A673 (cell line): ENCODE results near the gene ZNF479. TPM values are rescaled to one million over a fixed set of nuclear protein-coding genes. Genes with fewer than 3 reads are reported as not detected.

Experiments
- BruUV-seq: library from RNA; stranded (reverse); fragments of 400-500 nt; replicated peaks from 2 replicates; lab custom pipeline; 2021; lab: Mats Ljungman, UMichigan
- CTCF ChIA-PET: fragments of 300-600 bp; sonication (Branson Sonifier 250); formaldehyde crosslinking; loops from one replicate; lab custom pipeline; 2022; ENCODE audit warnings: antibody characterized with exemption; lab: Charles Lee
- POLR2A ChIA-PET: fragments of 300-600 bp; sonication (Branson Sonifier 250); formaldehyde crosslinking; loops from one replicate; lab custom pipeline; 2022; ENCODE audit warnings: antibody characterized with exemption; ENCODE audit not compliant: low non-redundant PET; lab: Charles Lee
- DNase-seq: peaks from one replicate; pipeline ENCODE4 v3.0.0-alpha.2; 2015; ENCODE audit warnings: low spot score
- H3K27ac ChIP-seq: fragments of 200-600 bp; sonication (generic); 2 replicates; pipeline ENCODE4 v1.5.1; 2016; ENCODE audit warnings: mixed run types, low read depth, mild to moderate bottlenecking, mixed read lengths, antibody characterized with exemption, low read length; ENCODE audit not compliant: poor library complexity, severe bottlenecking
- H3K27me3 ChIP-seq: fragments of 200-600 bp; sonication (generic); replicated peaks from 2 replicates; pipeline ENCODE4 v1.6.1; 2017; ENCODE audit warnings: mixed run types, low read depth, mild to moderate bottlenecking, mixed read lengths, antibody characterized with exemption, low read length; ENCODE audit not compliant: insufficient read depth, poor library complexity
- H3K36me3 ChIP-seq: fragments of 200-600 bp; sonication (generic); 2 replicates; pipeline ENCODE4 v1.6.1; 2016; ENCODE audit warnings: mixed run types, mild to moderate bottlenecking, mixed read lengths, antibody characterized with exemption, low read length; ENCODE audit not compliant: insufficient read depth, poor library complexity, severe bottlenecking
- H3K4me1 ChIP-seq: fragments of 200-600 bp; sonication (generic); 2 replicates; pipeline ENCODE4 v1.6.1; 2017; ENCODE audit warnings: mixed run types, mild to moderate bottlenecking, mixed read lengths, antibody characterized with exemption, low read length; ENCODE audit not compliant: insufficient read depth, poor library complexity, severe bottlenecking
- H3K4me3 ChIP-seq: fragments of 200-600 bp; sonication (generic); 2 replicates; pipeline ENCODE4 v1.5.1; 2016; ENCODE audit warnings: low read depth, mixed run types, mild to moderate bottlenecking, mixed read lengths, low read length; ENCODE audit not compliant: poor library complexity, severe bottlenecking
- H3K9me3 ChIP-seq: fragments of 200-600 bp; sonication (generic); 2 replicates; pipeline ENCODE4 v1.6.1; 2016; ENCODE audit warnings: mixed run types, low read depth, mild to moderate bottlenecking, mixed read lengths, antibody characterized with exemption, low read length; ENCODE audit not compliant: poor library complexity, severe bottlenecking
- CTCF ChIP-seq: fragments of 300-800, 200-600 bp; sonication (generic); conservative IDR thresholded peaks from 2 replicates; pipeline ENCODE4 v1.5.1; 2017; ENCODE audit warnings: low read depth, mild to moderate bottlenecking, antibody characterized with exemption, low read length, moderate library complexity, mixed read lengths
- EZH2 ChIP-seq: fragments of 200-600 bp; sonication (generic); IDR thresholded peaks from 2 replicates; pipeline ENCODE4 v1.6.1; 2017; ENCODE audit warnings: borderline replicate concordance, low read depth, mild to moderate bottlenecking, mixed read lengths, antibody characterized with exemption, low read length; ENCODE audit not compliant: poor library complexity, severe bottlenecking
- intact Hi-C: fragments of 100-400 bp; cut with micrococcal nuclease; formaldehyde crosslinking; loops from one replicate; pipeline ENCODE4 v1.10.0; 2022; ENCODE audit not compliant: unreplicated experiment
- total RNA-seq: library from RNA; stranded (reverse); gene quantifications from 2 replicates; pipeline ENCODE4 v1.2.3, GENCODE V29; 2021

ZNF479 gene
- total RNA-seq, 1 experiment from 2014 or later, result not detected

DNA sequence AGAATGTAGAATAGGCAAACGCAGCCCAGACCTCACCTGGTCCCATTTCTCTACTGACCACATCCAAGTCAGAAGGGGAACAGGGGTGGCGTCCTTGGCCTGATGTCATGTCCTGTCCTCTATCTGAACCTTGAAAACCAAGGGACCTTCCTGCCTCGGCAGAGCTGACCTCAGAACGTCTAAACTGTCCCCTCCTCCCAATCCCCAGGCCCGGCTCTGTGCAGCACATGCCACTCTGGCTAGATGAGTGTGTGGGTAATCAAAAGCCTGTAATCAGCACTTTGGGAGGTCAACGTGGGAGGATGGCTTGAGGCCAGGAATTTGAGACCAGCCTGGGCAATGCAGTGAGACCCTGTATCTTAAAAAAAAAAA, 46.5 kb upstream of the ZNF479 start:
- ChIA-PET CTCF (no interaction called here), POLR2A (no interaction called here)
- intact Hi-C loops, result no loop called here
- Histone ChIP-seq H3K9me3 (peaks cover 8% of the 10 kb centered on the region), H3K27me3 (no peaks in the 10 kb centered on the region), H3K27ac (no peak overlapping the region), H3K4me1 (no peaks in the 10 kb centered on the region), H3K36me3 (no peaks in the 10 kb centered on the region), H3K4me3 (no peak overlapping the region)
- TF ChIP-seq CTCF (no peak), EZH2 (no peak)
- BruUV-seq, result no TSS peak
- DNase-seq, result no peak

DNA sequence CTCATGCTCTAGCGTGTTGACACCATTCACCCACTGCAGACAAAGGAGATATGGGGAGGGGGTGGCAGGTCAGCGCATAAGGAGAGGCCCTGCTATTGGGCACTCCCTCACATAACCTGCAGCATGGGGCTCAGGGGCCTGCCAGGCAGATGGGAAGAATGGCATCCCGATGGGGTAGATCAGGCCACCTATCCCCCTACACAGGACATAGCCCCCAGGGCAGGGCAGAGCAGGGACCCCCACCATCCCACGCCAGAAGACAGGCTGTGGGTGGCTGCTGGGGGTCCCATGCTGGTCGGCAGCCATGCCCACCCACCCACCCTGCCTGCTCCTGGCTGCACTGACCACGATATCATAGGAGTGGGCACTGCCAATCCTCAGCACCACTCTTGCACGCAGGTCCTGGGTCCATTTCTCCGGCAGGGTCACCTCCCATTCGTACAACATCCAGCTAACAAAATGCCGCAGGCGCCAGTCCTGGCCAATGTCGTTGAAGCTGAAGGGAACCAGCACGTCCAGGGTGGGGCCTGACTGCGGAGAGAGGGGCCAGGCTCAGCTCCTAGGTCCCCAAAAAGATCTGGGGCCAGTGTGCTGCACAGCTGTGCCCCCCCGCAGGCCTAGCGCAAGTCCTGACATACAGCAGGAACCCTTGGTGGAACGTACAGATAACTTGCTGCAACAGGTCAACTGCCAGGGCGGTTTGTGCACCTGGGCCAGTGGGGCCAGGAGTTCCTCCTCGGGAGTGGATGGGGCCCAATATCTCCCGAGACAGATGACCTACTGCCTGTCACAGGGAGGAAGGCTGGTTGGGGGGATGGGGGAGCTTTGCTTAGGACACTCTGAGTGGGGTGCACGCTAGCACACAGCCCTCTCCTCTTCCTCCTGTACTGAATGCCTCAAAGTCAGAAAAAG, 45.9 kb upstream of the ZNF479 start:
- peaks cover 8% of the 10 kb centered on the region for H3K9me3 ChIP-seq
- no peak overlapping the region for H3K4me3 ChIP-seq
- no TSS peak for BruUV-seq
- no peaks in the 10 kb centered on the region for H3K4me1 ChIP-seq
- no peaks in the 10 kb centered on the region for H3K27me3 ChIP-seq
- TF ChIP-seq CTCF, result no peak
- no peak for TF ChIP-seq EZH2
- intact Hi-C loops, result no loop called here
- no peak for DNase-seq
- ChIA-PET POLR2A (no interaction called here), CTCF (no interaction called here)
- H3K27ac ChIP-seq, result no peak overlapping the region
- no peaks in the 10 kb centered on the region for H3K36me3 ChIP-seq

DNA sequence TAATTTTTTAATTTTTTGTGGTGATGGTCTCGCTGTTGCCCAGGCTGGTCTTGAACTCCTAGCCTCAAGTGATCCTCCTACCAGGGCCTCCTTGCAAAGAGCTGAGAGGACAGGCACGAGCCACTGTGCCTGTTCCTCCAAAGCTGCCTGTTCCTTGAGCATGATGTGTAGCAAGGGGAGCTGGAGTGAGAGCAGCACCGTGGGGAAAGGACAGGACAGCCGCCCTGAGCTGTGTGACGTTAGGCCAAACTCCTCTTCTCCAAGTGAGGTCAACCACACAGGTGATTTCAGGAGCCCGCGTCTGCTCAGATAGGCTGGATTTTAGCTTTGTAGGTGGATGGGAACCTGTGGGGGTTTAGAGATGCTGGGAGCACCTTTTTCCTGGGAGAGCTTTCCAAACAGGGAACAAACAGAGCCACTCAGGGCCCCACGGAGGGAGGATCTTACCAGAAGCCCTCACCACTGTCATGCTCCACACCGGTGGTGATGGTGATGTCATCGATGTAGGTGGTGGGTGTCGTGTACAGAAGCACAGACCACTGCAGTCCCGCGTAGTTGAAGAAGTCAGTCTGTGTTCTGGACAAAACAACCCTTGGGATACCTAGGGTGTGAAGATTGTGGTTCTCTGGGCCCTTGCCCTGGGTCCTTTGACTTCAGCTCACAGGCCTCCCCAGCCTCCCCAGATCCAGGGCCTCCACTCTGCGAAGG, 44.8 kb upstream of the ZNF479 start:
- no peaks in the 10 kb centered on the region for H3K4me1 ChIP-seq
- peaks cover 13% of the 10 kb centered on the region for H3K9me3 ChIP-seq
- POLR2A ChIA-PET, result no interaction called here
- intact Hi-C loops, result no loop called here
- CTCF ChIA-PET, result no interaction called here
- H3K4me3 ChIP-seq, result no peak overlapping the region
- DNase-seq, result no peak
- no peak overlapping the region for H3K27ac ChIP-seq
- BruUV-seq, result no TSS peak
- no peaks in the 10 kb centered on the region for H3K27me3 ChIP-seq
- H3K36me3 ChIP-seq, result no peaks in the 10 kb centered on the region
- no peak for TF ChIP-seq CTCF
- no peak for TF ChIP-seq EZH2
